ENCODE data around the gene GRID2IP. TPM values are rescaled to one million over a fixed set of nuclear protein-coding genes. Genes with fewer than 3 reads are reported as not detected.

Gene GRID2IP
- total RNA-seq, 1 experiment from 2014 or later: 1.4 TPM

GRCh38 chr7:6447581-6448199, 103.6 kb downstream of the GRID2IP start, which contains the start of gene DAGLB:
DAGLB (minus strand) TSS chr7:6447954; CDS start chr7:6447842, 112 bp downstream.
- Mint-ChIP-seq H3K36me3 (ENCODE audit: insufficient read depth, unreplicated experiment) (peaks cover 76% of the 10 kb centered on the region), H3K9me3 (ENCODE audit: low read depth, unreplicated experiment) (no peaks in the 10 kb centered on the region), H3K4me1 (ENCODE audit: low read depth, unreplicated experiment) (peaks cover 63% of the 10 kb centered on the region), H3K27me3 (ENCODE audit: unreplicated experiment) (no peaks in the 10 kb centered on the region), H3K4me3 (ENCODE audit: low read depth, unreplicated experiment) (peak within 1 kb of the TSS; percentile 97), H3K27ac (ENCODE audit: unreplicated experiment) (peak within 1 kb of the TSS; percentile 96)
- TF ChIP-seq CTCF (IDR thresholded peaks at IDR 0.05; ENCODE audit: unreplicated experiment): no peak
- intact Hi-C loops (cut with micrococcal nuclease; ENCODE audit: unreplicated experiment): no loop called here
- peak; percentile 98 for DNase-seq
- BruUV-seq (replicated peaks): no TSS peak
- CTCF ChIA-PET: interaction anchor here (0.6 to 0.9 kb wide), 4 partner anchors 23 to 739 kb away, joined by 3 to 6 read pairs (median 6); no protein-coding TSS in a partner anchor

Other genes starting within 250 kb of the GRID2IP start
- gene FAM220A, start 202.5 kb downstream of the GRID2IP start, total RNA-seq (2022): 25.3 and 29.7 TPM in 2 replicates
- 574 and 592 TPM in 2 replicates for gene RAC1, start 176.9 kb downstream of the GRID2IP start, total RNA-seq (2022)
- 36.8 and 38.1 TPM in 2 replicates for gene DAGLB, start 103.5 kb downstream of the GRID2IP start, total RNA-seq (2022)
- 292 and 301 TPM in 2 replicates for gene KDELR2, start 67.3 kb downstream of the GRID2IP start, total RNA-seq (2022)
- gene ZDHHC4, start 26.0 kb upstream of the GRID2IP start, total RNA-seq (2022): 80.7 and 83.9 TPM in 2 replicates
- 34.1 and 35.0 TPM in 2 replicates for gene INTS15, start 38.6 kb upstream of the GRID2IP start, total RNA-seq (2022)
- 10.1 and 11.4 TPM in 2 replicates for gene ZNF853, start 64.1 kb upstream of the GRID2IP start, total RNA-seq (2022)
- 48.9 and 49.4 TPM in 2 replicates for gene ZNF316, start 85.9 kb upstream of the GRID2IP start, total RNA-seq (2022)
- 32.4 and 36.2 TPM in 2 replicates for gene ZNF12, start 155.5 kb upstream of the GRID2IP start, total RNA-seq (2022)
- gene RSPH10B2, start 202.6 kb upstream of the GRID2IP start, total RNA-seq (2022): 0.29 and 0.71 TPM in 2 replicates